Heart right ventricle (tissue), 16 donors: ENCODE data around the gene SLC16A1. TPM values are rescaled to one million over a fixed set of nuclear protein-coding genes. Genes with fewer than 3 reads are reported as not detected.

Source experiments
- ATAC-seq, 8 donors: fragments of 200-7000 bp; cut with Tn5 transposase; one replicate each; pipeline ENCODE4 v1.9.1; 2020; ENCODE audit warnings: mild to moderate bottlenecking in 8 of 8, moderate library complexity in 8 of 8, moderate number of reproducible peaks in 1 of 8
- DNase-seq, 2 donors: peaks; one replicate each; pipeline ENCODE4 v3.0.0-alpha.2; 2020
- H3K27ac ChIP-seq, 10 donors: fragments of 200-600 bp; sonication (generic) in 2 of 10; one replicate each; pipeline versions ENCODE4 v1.5.0 to v1.8.0; 2020 to 2022; ENCODE audit warnings: mild to moderate bottlenecking in 3 of 10
- H3K27me3 ChIP-seq, 7 donors: fragments of 200-600 bp; one replicate each; pipeline ENCODE4 v1.8.0; 2021 to 2022; ENCODE audit warnings: mild to moderate bottlenecking in 2 of 7
- H3K36me3 ChIP-seq, 9 donors: fragments of 200-600 bp; sonication (generic) in 1 of 9; one replicate each; pipeline versions ENCODE4 v1.5.0 to v1.8.0; 2020 to 2022; ENCODE audit warnings: mild to moderate bottlenecking in 2 of 9
- H3K4me1 ChIP-seq, 9 donors: fragments of 200-600 bp; sonication (generic) in 1 of 9; one replicate each; pipeline versions ENCODE4 v1.5.0 to v1.8.0; 2020 to 2022; ENCODE audit warnings: mild to moderate bottlenecking in 4 of 9
- H3K4me3 ChIP-seq, 10 donors: fragments of 200-600 bp; sonication (generic) in 2 of 10; one replicate each; pipeline versions ENCODE4 v1.5.0 to v1.8.0; 2020 to 2022; ENCODE audit warnings: mild to moderate bottlenecking in 7 of 10, moderate library complexity in 2 of 10
- H3K9me3 ChIP-seq, 11 donors: fragments of 200-600 bp in 10 of 11; sonication (generic) in 2 of 11; one replicate each; pipeline versions ENCODE4 v1.5.0 to v1.8.0; 2013 to 2022; ENCODE audit warnings: mild to moderate bottlenecking in 2 of 11, control low read depth in 1 of 11, moderate library complexity in 1 of 11
- WGBS, 2 donors: extraction: QIAGEN DNeasy Blood & Tissue Kit; methylation state at CpG; one replicate each; pipeline ENCODE4 v1.1.7; 2013; ENCODE audit warnings: inconsistent platforms in 1 of 2; 5-methylcytosine and 5-hydroxymethylcytosine counted together
- intact Hi-C, 10 donors: fragments of 100-400 bp; cut with DNase I; formaldehyde crosslinking; loops; one replicate each; pipeline versions ENCODE4 v1.11.1 to v1.14.2; 2022
- polyA plus RNA-seq, 2 donors: library from polyadenylated mRNA; stranded (reverse); fragments of 200-250 nt; gene quantifications; one replicate each; pipeline ENCODE4 v1.2.3, GENCODE V29; 2013
- total RNA-seq, 10 donors: library from RNA; stranded (reverse); fragmentation: NEBNext Ultra II Directional in 3 of 10; extraction: Animal tissue kit (Norgen Biotek cat#: 25700) in 3 of 10; gene quantifications; one replicate each; pipeline versions ENCODE4 v1.2.1 to v1.2.4, GENCODE V29; 2021 to 2023
- TF ChIP-seq, protein P1 (sequence below), 9 donors: fragments of 200-600 bp; sonication (generic) in 2 of 9; IDR thresholded peaks; one replicate each; pipeline versions ENCODE4 v1.5.0 to v1.8.0; 2021 to 2022; ENCODE audit warnings: antibody characterized with exemption in 9 of 9, mild to moderate bottlenecking in 5 of 9, moderate library complexity in 1 of 9
- donor health status: Arrhythmogenic right ventricular cardiomyopathy.
- donor health status: ischemic (EF 13 %, LVEDD 7.1; RV severe dilation, severe dysfunction).
- donor health status: healthy with polysubstance abuse.
- donor health status: DM: no; HTN: yes; CAD: no.
- donor health status: DM: no; HTN: no; CAD: no.
- donor health status: ischemic (EF 25% LVEDD 6.9; RV normal size, moderate dysfunction).
- donor health status: ischemic (EF 25% LVEDD 5.7; RV mildly dilated, moderate dysfunction).
- donor health status: healthy.
- donor health status: DM: yes; HTN: yes; CAD: no.
- donor health status: Ischemic cardiomyopathy.
- donor health status: ischemic (EF 35%, LVEDD 5.7; RV mildly dilated, moderate dysfunction).
- donor health status: nonischemic (EF 11% LVEDD 7.7; RV severe dilation, severe dysfunction).
- donor health status: DM: yes; HTN: yes; CAD: no.
- donor health status: PGD.
- donor health status: ischemic (EF 29% LVEDD 5.4; RV normal size, mild dysfunction).
- donor health status: nonischemic (EF 23%, LVEDD 6.1; RV moderate dilation, normal function).

SLC16A1 gene
- total and polyA plus RNA-seq, 12 donors = 43.9 to 193 (median 148) TPM

DNA sequence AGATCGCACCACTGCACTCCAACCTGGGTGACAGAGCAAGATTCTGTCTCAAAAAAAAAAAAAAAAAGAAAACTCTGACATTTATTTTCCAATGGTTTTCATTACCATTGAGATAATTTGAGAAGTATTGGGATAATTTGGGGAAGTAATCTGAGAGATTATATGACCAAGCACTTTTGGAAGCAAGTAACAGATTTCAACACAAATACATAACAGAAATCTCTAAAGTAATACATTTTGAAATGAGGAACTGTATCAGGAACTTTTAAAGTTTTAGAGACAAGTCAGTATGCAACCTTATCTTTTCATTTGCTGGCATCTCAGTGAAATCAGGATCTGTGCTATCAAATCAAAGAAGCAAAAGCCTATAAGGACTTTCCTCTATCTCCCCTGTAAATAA is 25.4 kb upstream of the SLC16A1 start:
- Histone ChIP-seq H3K27me3 (no peaks in the 10 kb centered on the region), H3K27ac (peak overlapping the region in 5 of 10 donors; percentile 78 to 90 (median 84)), H3K4me1 (peaks cover 2 to 59% (median 24%) of the 10 kb centered on the region in 9 donors), H3K9me3 (no peaks in the 10 kb centered on the region), H3K36me3 (no peaks in the 10 kb centered on the region), H3K4me3 (no peak overlapping the region)
- intact Hi-C loops = no loop called here
- TF ChIP-seq, protein P1, sequence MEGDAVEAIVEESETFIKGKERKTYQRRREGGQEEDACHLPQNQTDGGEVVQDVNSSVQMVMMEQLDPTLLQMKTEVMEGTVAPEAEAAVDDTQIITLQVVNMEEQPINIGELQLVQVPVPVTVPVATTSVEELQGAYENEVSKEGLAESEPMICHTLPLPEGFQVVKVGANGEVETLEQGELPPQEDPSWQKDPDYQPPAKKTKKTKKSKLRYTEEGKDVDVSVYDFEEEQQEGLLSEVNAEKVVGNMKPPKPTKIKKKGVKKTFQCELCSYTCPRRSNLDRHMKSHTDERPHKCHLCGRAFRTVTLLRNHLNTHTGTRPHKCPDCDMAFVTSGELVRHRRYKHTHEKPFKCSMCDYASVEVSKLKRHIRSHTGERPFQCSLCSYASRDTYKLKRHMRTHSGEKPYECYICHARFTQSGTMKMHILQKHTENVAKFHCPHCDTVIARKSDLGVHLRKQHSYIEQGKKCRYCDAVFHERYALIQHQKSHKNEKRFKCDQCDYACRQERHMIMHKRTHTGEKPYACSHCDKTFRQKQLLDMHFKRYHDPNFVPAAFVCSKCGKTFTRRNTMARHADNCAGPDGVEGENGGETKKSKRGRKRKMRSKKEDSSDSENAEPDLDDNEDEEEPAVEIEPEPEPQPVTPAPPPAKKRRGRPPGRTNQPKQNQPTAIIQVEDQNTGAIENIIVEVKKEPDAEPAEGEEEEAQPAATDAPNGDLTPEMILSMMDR (IDR thresholded peaks at IDR 0.05) = no peak
- ATAC-seq = no peak
- WGBS, 2 donors = 91 to 96% methylated on average over 1 of the region's 1 CpG
- DNase-seq = no peak

GRCh38 chr1:112975336-112975735 is 19.3 kb upstream of the SLC16A1 start:
- peaks cover 0 to 18% (median 0%) of the 10 kb centered on the region in 9 donors for H3K4me1 ChIP-seq
- peak overlapping the region in 1 of 10 donors; percentile 62 for H3K27ac ChIP-seq
- DNase-seq (no peak), ATAC-seq (no peak)
- H3K27me3 ChIP-seq = no peaks in the 10 kb centered on the region
- WGBS, 2 donors = 87 to 89% methylated on average over 5 of the region's 5 CpGs
- H3K9me3 ChIP-seq = no peaks in the 10 kb centered on the region
- H3K36me3 ChIP-seq = peaks cover 0 to 14% (median 0%) of the 10 kb centered on the region in 9 donors
- TF ChIP-seq, protein P1 (IDR thresholded peaks at IDR 0.05) = no peak
- intact Hi-C loops = no loop called here
- H3K4me3 ChIP-seq = no peak overlapping the region

DNA sequence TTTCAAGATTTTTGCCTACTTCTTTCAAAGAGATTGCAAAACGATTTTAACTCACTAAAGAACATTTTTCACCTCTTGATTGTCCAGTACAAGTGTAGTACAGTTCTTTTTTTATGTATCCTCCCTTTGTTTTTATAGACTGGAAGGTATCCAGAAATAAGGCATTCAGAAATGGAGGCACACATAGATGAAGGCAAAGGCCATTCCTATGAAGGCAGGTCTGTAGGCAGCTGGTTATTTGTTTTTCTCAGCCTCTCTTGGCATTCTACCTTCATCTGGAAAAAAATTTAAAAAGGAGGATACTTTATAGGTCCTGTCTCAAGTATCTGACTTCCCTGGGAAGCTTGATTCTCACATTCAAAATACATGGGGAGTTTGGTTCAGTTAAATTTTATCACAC is 18.6 kb upstream of the SLC16A1 start:
- no peaks in the 10 kb centered on the region for H3K9me3 ChIP-seq
- peaks cover 0 to 18% (median 0%) of the 10 kb centered on the region in 9 donors for H3K4me1 ChIP-seq
- 51 to 54% methylated on average over 1 of the region's 1 CpG for WGBS, 2 donors
- H3K27me3 ChIP-seq = no peaks in the 10 kb centered on the region
- intact Hi-C loops = no loop called here
- H3K4me3 ChIP-seq = no peak overlapping the region
- peak overlapping the region in 2 of 10 donors; percentile 5 to 62 for H3K27ac ChIP-seq
- TF ChIP-seq, protein P1 (IDR thresholded peaks at IDR 0.05) = no peak
- peaks cover 0 to 18% (median 0%) of the 10 kb centered on the region in 9 donors for H3K36me3 ChIP-seq
- peak in 1 of 8 donors; percentile 47 for ATAC-seq
- DNase-seq = no peak

GRCh38 chr1:112973788-112974187 is 17.8 kb upstream of the SLC16A1 start:
- no peak for ATAC-seq
- H3K27ac ChIP-seq = peak overlapping the region in 1 of 10 donors; percentile 62
- 93 to 100% methylated on average over 1 of the region's 1 CpG for WGBS, 2 donors
- no peaks in the 10 kb centered on the region for H3K27me3 ChIP-seq
- intact Hi-C loops = no loop called here
- H3K36me3 ChIP-seq = peaks cover 0 to 21% (median 0%) of the 10 kb centered on the region in 9 donors
- no peak for DNase-seq
- no peaks in the 10 kb centered on the region for H3K9me3 ChIP-seq
- no peak overlapping the region for H3K4me3 ChIP-seq
- TF ChIP-seq, protein P1 (IDR thresholded peaks at IDR 0.05) = no peak
- peaks cover 0 to 15% (median 0%) of the 10 kb centered on the region in 9 donors for H3K4me1 ChIP-seq
